Lung (tissue), 16 donors: ENCODE data around the gene PERCC1. TPM values are rescaled to one million over a fixed set of nuclear protein-coding genes. Genes with fewer than 3 reads are reported as not detected.

ENCODE experiments used
- ATAC-seq: fragments of 200-7000 bp; cut with Tn5 transposase; one replicate; pipeline ENCODE4 v1.9.1; 2020; ENCODE audit warnings: moderate number of reproducible peaks; ENCODE audit not compliant: insufficient read depth, low FRiP score
- DNase-seq, 3 donors: peaks; one replicate each; pipeline ENCODE4 v3.0.0-alpha.2; 2013 to 2017
- H3K27ac ChIP-seq, 2 donors: one replicate each; pipeline ENCODE4 v1.5.1; 2013; ENCODE audit warnings: mild to moderate bottlenecking in 2 of 2, moderate library complexity in 2 of 2, control low read depth in 1 of 2, inconsistent platforms in 1 of 2, low read depth in 1 of 2, low read length in 1 of 2
- H3K27me3 ChIP-seq, 3 donors: one replicate each; pipeline ENCODE4 v1.5.1; 2013; ENCODE audit warnings: low read length in 2 of 3; ENCODE audit not compliant: control insufficient read depth in 3 of 3, insufficient read depth in 3 of 3
- H3K36me3 ChIP-seq, 4 donors: one replicate each; pipeline ENCODE4 v1.5.1; 2013; ENCODE audit warnings: low read length in 4 of 4, mild to moderate bottlenecking in 1 of 4, moderate library complexity in 1 of 4; ENCODE audit not compliant: control insufficient read depth in 4 of 4, insufficient read depth in 4 of 4
- H3K4me1 ChIP-seq, 5 donors: one replicate each; pipeline ENCODE4 v1.5.1; 2013; ENCODE audit warnings: low read length in 5 of 5, mild to moderate bottlenecking in 2 of 5, moderate library complexity in 1 of 5; ENCODE audit not compliant: control insufficient read depth in 5 of 5, insufficient read depth in 5 of 5
- H3K4me3 ChIP-seq: one replicate; pipeline ENCODE4 v1.5.1; 2013; ENCODE audit warnings: mild to moderate bottlenecking, control low read depth, moderate library complexity
- H3K9ac ChIP-seq, 2 donors: one replicate each; pipeline ENCODE4 v1.5.1; 2013; ENCODE audit warnings: low read length in 2 of 2, control low read depth in 1 of 2; ENCODE audit not compliant: insufficient read depth in 1 of 2
- H3K9me3 ChIP-seq, 4 donors: one replicate each; pipeline ENCODE4 v1.5.1; 2013; ENCODE audit warnings: low read length in 3 of 4, mild to moderate bottlenecking in 1 of 4, moderate library complexity in 1 of 4; ENCODE audit not compliant: control insufficient read depth in 4 of 4, insufficient read depth in 3 of 4
- WGBS, 2 donors: extraction: QIAGEN DNeasy Blood & Tissue Kit; methylation state at CpG; one replicate each; pipeline ENCODE4 v1.1.7; 2013; 5-methylcytosine and 5-hydroxymethylcytosine counted together
- long read RNA-seq, 5 donors: transcript quantifications; one replicate each; lab custom pipeline, GENCODE V29; 2026
- polyA plus RNA-seq, 2 donors: library from polyadenylated mRNA; stranded (reverse); fragments of 200-250 nt; gene quantifications; one replicate each; pipeline ENCODE4 v1.2.1, GENCODE V29; 2013
- total RNA-seq, 2 donors: library from RNA; depleted of rRNA in 1 of 2; stranded (reverse); fragments of >200 nt in 1 of 2; gene quantifications; one replicate each; pipeline ENCODE4 v1.2.1, GENCODE V29; 2014 to 2021
- TF ChIP-seq, protein P1 (sequence below): IDR thresholded peaks from 2 replicates; pipeline ENCODE4 v1.5.1; 2012; ENCODE audit warnings: mild to moderate bottlenecking; ENCODE audit errors: control extremely low read depth, extremely low read depth
- donor health status: control.
- donor health status: control.
- donor health status: Bipolar disorder and iron deficiency.
- donor health status: healthy.
- donor health status: DM: yes; HTN: yes; CAD: no.

PERCC1 gene
- total RNA-seq (under 1 TPM; 0.46 to 0.57 TPM), polyA plus RNA-seq (under 1 TPM in 1 of 2 donors, not detected in 1; 0.12 TPM)
- long read RNA-seq, donor 1, partial matches to known transcripts, result 0 of 1 reads
- long read RNA-seq, donor 1, other reads (novel, unspliced or antisense), result 0 of 1 reads
- long read RNA-seq, donor 2, result 0 reads
- long read RNA-seq, donor 3, partial matches to known transcripts, result 0 of 1 reads
- long read RNA-seq, donor 3, other reads (novel, unspliced or antisense), result 0 of 1 reads
- long read RNA-seq, donor 4, partial matches to known transcripts, result 0 of 2 reads
- long read RNA-seq, donor 4, other reads (novel, unspliced or antisense), result 0 of 2 reads
- long read RNA-seq, donor 5, partial matches to known transcripts, result 0 of 4 reads
- long read RNA-seq, donor 5, other reads (novel, unspliced or antisense), result 0 of 4 reads

DNA sequence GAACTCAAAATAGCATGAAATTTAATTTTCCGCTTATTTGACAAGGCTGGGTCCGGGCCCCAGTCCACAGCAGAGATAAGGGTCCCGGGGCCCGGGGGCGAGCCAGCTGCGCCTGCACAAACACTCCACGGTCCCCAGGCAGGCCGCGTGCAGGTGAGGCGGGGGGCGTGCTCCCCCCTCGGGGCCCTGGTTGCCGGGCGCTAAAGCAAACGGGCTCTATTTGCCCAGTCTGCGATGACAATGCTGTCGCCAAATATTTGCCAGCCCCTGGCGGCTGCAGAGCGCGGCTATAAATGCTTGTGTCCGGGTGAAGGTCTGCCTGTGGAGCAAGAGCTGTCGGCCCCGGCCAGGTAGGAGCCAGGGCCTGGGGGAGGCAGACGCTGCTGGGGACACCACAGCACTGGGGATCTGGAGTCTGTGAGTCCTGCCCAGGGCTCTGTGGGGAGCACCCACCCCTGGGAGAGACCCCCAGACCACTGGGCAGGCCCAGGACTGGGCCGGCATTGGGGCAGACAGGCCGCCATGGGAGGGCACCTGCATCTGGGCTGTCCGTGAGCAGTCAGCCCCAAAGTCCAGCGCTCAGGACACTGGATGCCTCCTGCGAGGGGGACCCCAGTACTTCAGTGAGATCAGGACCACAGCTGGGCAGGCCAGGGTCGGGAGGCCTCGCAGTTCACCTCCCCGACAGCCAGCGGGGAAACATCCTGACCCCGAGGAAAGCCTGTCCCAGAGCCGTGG is at the start of gene PERCC1:
TSS of gene PERCC1 (plus strand) at position 320 of the 738 bp plus-strand sequence. CDS start 1,516 bp downstream, outside the sequence.
- Histone ChIP-seq H3K36me3 (no peaks in the 10 kb centered on the region), H3K9ac (no peak within 1 kb of the TSS), H3K27ac (no peak within 1 kb of the TSS), H3K4me3 (no peak within 1 kb of the TSS), H3K4me1 (peaks cover 0 to 36% (median 0%) of the 10 kb centered on the region in 5 donors), H3K9me3 (no peaks in the 10 kb centered on the region), H3K27me3 (no peaks in the 10 kb centered on the region)
- no peak for ATAC-seq
- DNase-seq, result peak; percentile 48 to 75 (median 58)
- TF ChIP-seq, protein P1, sequence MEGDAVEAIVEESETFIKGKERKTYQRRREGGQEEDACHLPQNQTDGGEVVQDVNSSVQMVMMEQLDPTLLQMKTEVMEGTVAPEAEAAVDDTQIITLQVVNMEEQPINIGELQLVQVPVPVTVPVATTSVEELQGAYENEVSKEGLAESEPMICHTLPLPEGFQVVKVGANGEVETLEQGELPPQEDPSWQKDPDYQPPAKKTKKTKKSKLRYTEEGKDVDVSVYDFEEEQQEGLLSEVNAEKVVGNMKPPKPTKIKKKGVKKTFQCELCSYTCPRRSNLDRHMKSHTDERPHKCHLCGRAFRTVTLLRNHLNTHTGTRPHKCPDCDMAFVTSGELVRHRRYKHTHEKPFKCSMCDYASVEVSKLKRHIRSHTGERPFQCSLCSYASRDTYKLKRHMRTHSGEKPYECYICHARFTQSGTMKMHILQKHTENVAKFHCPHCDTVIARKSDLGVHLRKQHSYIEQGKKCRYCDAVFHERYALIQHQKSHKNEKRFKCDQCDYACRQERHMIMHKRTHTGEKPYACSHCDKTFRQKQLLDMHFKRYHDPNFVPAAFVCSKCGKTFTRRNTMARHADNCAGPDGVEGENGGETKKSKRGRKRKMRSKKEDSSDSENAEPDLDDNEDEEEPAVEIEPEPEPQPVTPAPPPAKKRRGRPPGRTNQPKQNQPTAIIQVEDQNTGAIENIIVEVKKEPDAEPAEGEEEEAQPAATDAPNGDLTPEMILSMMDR, result no peak
- 48 to 57% methylated on average over 33 to 35 of the region's 35 CpGs for WGBS, 2 donors

DNA sequence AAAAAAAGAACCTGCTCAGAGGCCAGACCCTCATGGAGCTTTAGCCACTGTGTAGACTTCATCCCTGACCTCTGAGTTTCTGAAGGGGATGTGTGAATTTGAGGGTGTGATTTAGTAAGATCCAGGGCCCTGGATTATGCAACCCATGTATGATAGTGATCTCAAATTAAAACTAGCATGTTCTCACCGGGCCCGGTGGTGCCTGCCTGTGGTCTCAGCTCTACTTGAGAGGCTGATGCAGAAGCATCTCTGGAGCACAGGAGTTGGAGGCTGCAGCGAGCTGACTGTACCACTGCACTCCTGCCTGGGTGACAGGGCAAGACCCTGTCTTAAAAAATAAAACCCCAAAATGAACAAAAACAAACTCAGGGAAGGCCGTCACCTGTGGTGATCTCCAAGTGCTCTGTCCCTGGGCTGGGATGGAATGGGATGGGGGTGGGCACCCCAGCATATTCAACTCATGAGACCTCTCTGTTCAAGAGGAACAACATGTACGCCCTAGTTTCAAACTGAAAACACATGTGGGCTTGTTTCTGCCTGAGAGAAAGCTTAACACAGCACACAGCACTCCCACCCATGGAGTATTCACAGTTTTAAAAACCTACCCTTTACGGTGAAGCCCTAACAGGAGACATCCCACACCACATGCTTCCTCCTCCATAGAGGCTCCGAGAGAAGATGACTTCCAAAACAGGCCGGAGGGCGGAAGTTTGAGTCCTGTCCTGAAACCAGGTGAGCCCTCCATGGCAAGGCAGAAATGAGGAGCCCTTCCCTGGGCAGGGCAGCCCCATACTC is 49.1 kb upstream of the PERCC1 start:
- ATAC-seq, result no peak
- DNase-seq, result no peak
- Histone ChIP-seq H3K4me1 (peaks cover 0 to 6% (median 0%) of the 10 kb centered on the region in 5 donors), H3K27ac (no peak overlapping the region), H3K27me3 (peaks cover 0 to 4% (median 0%) of the 10 kb centered on the region in 3 donors), H3K9ac (no peak overlapping the region), H3K9me3 (peaks cover 0 to 2% (median 0%) of the 10 kb centered on the region in 4 donors), H3K4me3 (no peak overlapping the region), H3K36me3 (peaks cover 4 to 28% (median 10%) of the 10 kb centered on the region in 4 donors)
- TF ChIP-seq, protein P1, result no peak
- 89 to 93% methylated on average over 9 of the region's 9 CpGs for WGBS, 2 donors

DNA sequence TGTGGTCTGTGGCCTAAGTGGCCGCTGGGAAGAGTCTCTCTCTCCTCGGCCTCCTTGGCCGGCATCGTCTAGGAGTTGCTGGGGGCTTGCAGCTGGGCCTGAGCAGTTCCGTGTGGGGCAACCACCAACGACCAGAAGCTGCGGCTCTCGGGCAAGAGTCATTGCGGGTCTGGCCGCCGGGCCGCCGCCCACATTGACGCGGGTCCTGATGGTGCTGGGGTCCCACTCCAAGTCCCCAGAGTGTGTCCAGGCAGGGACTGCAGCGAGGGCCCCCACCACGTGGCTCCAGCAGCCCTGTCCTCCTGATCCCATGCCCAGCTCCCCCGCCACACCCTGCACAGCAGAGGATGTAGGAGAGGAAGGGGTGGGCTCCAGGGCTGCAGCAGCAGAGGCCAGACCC is 47.3 kb upstream of the PERCC1 start:
- Histone ChIP-seq H3K4me1 (peaks cover 0 to 4% (median 0%) of the 10 kb centered on the region in 5 donors), H3K27ac (no peak overlapping the region), H3K9me3 (peaks cover 0 to 2% (median 0%) of the 10 kb centered on the region in 4 donors), H3K36me3 (peaks cover 4 to 37% (median 13%) of the 10 kb centered on the region in 4 donors), H3K9ac (no peak overlapping the region), H3K27me3 (peaks cover 0 to 4% (median 0%) of the 10 kb centered on the region in 3 donors), H3K4me3 (no peak overlapping the region)
- DNase-seq (no peak), ATAC-seq (no peak)
- WGBS, 2 donors, result 92 to 97% methylated on average over 17 to 18 of the region's 18 CpGs
- TF ChIP-seq, protein P1, result no peak
